Inferior parietal cortex (tissue), 1 donor: Measurements from ENCODE around the gene SLC25A24.

Source experiments
- DNase-seq: peaks from one replicate; pipeline ENCODE4 v3.0.0-alpha.2; 2016; ENCODE audit errors: extremely low spot score

Gene SLC25A24

GRCh38 chr1:108100148-108100547, 100.0 kb downstream of the SLC25A24 start:
- DNase-seq, result no peak

DNA sequence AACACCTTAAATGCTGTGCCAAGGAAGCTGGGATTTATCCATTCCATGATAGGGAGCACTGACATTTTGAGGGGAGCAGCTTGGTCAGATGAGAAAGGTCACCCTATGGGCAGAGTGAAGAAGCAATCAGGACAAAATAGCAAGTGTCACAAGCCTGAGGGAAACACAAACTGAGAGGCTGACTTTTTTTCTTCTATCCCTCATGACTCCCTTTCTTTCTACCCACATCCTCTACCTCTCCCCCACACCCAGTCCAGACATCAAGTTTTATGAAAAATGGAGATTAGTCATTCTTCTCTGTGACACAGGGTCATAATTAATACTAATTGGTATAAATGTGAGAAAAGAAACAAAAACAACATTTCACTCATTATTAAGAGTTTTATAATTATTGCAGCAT, 103.1 kb downstream of the SLC25A24 start:
- no peak for DNase-seq

GRCh38 chr1:108096089-108096488, 104.1 kb downstream of the SLC25A24 start:
- no peak for DNase-seq

DNA sequence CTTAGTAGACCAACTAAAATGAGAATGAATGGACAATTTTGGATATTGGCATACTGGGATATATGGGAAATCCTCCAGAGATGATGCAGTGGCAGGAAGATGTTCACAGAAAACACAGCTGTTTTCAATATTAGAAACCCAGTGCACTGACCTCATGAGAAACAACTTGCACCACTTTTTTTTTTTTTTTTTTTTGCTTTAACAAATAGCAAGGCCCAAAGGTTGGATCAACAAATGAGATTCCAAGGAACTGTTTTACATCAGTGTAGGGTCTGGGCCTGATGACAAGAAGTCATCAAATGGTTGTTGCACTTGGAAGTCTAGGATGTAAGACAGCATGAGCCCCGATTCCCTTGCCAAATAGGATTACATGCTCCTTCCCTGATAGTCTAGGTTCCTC, 110.7 kb downstream of the SLC25A24 start:
- no peak for DNase-seq

DNA sequence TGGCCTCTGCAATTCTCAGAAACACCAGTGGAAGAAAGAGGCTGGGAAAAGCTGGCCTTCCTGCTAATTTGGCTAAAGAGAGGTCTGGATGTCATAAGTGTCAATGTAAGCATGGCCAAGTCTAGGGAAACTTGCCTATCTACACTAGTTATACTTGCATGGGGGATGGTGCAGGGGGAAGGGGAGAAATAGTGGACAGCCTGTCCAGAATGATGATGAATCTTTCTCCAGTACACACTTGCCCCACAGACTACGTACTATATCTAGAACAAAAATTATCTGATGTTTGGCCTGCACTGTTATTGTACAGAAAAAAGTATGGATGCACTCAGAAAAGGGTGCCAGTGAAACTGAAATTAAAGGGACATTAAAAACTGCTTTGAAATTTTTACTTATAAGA, 114.5 kb downstream of the SLC25A24 start:
- DNase-seq, result no peak

- no peak for DNase-seq
These were observed 115.2 kb downstream of the SLC25A24 start for GRCh38 chr1:108084866-108085477.
